ENCODE data around the gene LRP3.

LRP3 gene

GRCh38 chr19:33241091-33241529, 47.0 kb downstream of the LRP3 start:
- DNase-seq = no peak

- DNase-seq = peak; percentile 30
These were observed 47.5 kb downstream of the LRP3 start for GRCh38 chr19:33241530-33242101.

GRCh38 chr19:33242131-33242530, 48.0 kb downstream of the LRP3 start:
- no peak for DNase-seq

GRCh38 chr19:33242911-33243310, 48.8 kb downstream of the LRP3 start:
- no peak for DNase-seq

GRCh38 chr19:33245948-33246708, 52.0 kb downstream of the LRP3 start:
- DNase-seq = peak; percentile 18

GRCh38 chr19:33246709-33247440, 52.7 kb downstream of the LRP3 start:
- DNase-seq = no peak

GRCh38 chr19:33247441-33247819, 53.3 kb downstream of the LRP3 start:
- DNase-seq = no peak

GRCh38 chr19:33248104-33248503, 54.0 kb downstream of the LRP3 start:
- DNase-seq = no peak

- no peak for DNase-seq
These were observed 54.4 kb downstream of the LRP3 start for GRCh38 chr19:33248553-33248953.

- no peak for DNase-seq
These were observed 55.0 kb downstream of the LRP3 start for GRCh38 chr19:33248954-33249613.

- DNase-seq = no peak
These were observed 55.7 kb downstream of the LRP3 start for GRCh38 chr19:33249740-33250366.

- DNase-seq = no peak
These were observed 56.4 kb downstream of the LRP3 start for GRCh38 chr19:33250500-33250899.

GRCh38 chr19:33251076-33251475, 56.9 kb downstream of the LRP3 start:
- DNase-seq = no peak

- DNase-seq = no peak
These were observed 57.5 kb downstream of the LRP3 start for GRCh38 chr19:33251526-33252090.

GRCh38 chr19:33252418-33252962, 58.4 kb downstream of the LRP3 start:
- DNase-seq = no peak

- DNase-seq = no peak
These were observed 58.8 kb downstream of the LRP3 start for GRCh38 chr19:33252971-33253370.

GRCh38 chr19:33254245-33254824, 60.2 kb downstream of the LRP3 start:
- DNase-seq = no peak

- DNase-seq = no peak
These were observed 61.7 kb downstream of the LRP3 start for GRCh38 chr19:33255781-33256180.

- no peak for DNase-seq
These were observed 62.1 kb downstream of the LRP3 start for GRCh38 chr19:33256261-33256660.

GRCh38 chr19:33257828-33258227, 63.7 kb downstream of the LRP3 start:
- no peak for DNase-seq
